GM18507 (cell line): ENCODE results near the gene DNER.
"Not testable (repeated sequence)": the region's sequence is repeated elsewhere in the genome, so short reads cannot be mapped to it uniquely, and the experiment has no call there.

Experiments used
- DNase-seq: peaks from one replicate; pipeline ENCODE4 v3.0.0; 2011; ENCODE audit warnings: low read depth; ENCODE audit not compliant: insufficient read length; ENCODE audit errors: extremely low spot score
- FAIRE-seq: peaks from 2 replicates; lab custom pipeline; 2011; peaks lifted over from hg19 to GRCh38; lab: Jason Lieb, UNC

The DNER gene

GRCh38 chr2:229719926-229720647, 5.7 kb upstream of the DNER start:
- FAIRE-seq, result no peak
- DNase-seq, result no peak

DNA sequence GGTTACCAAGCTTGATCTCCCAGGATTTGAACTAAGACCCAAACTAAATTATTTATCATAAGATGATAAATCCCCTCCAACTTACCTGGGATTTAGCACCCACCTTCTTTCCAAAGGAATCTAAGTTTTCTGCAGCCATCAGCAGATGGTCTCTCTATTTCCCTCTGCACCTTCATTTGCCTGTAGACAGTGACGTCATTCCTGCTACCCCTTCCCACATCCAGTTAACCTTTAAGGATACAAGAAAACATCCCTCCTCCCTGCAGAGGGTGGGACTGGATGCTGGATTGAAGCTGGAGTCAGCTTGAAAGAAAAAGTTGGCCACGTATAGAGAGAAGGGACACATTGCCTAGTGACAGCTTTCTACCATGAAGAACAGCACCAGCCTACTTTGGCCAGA, 3.7 kb upstream of the DNER start:
- no peak for FAIRE-seq

GRCh38 chr2:229715895-229716507, 1.6 kb upstream of the DNER start:
- FAIRE-seq (peak; percentile 78), DNase-seq (no peak)

More for the DNA sequence above, 3.7 kb upstream of the DNER start:
- DNase-seq, result no peak

GRCh38 chr2:229714736-229715541, 584 bp upstream of the DNER start:
- FAIRE-seq, result no peak
- no peak for DNase-seq

GRCh38 chr2:229713371-229714079, 830 bp downstream of the DNER start:
- DNase-seq (no peak), FAIRE-seq (no peak)

DNA sequence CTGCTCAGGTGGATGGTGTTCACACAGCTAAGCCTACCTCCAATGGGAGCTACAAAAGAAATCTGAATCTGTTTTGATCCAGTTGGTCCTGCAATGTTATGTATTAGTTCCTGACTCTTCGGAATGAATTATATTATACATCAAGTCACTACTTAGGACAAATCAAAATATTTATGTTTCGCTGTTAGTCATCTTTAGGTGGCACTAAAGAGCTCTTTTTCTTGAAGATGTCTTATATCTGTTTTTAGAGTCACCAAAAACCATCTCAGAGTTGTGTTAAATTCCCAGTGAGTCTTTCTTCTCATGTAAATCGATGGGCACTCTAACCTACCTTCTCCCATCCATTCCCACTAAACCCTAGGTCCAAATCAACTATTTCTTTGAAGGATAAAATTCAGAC, 2.2 kb downstream of the DNER start:
- DNase-seq (no peak), FAIRE-seq (no peak)

DNA sequence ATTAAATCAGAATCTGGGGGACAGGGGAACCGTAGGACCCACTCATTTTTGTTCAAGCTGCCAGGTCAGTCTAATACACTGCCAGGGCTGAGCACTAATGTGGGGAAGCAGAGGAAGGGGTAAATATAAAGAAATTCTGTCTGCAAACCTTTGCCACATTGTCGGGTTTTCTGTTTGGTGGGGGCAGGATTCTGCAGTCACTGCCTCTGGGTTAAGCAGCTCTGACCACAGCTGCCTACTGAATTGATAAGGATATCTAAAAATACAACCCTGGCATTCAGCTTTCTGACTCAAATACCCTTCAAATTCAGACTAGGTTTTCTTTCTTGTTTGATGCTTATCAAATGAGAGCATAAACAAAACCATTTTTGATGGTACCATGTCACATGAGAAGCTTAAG, 6.0 kb downstream of the DNER start:
- FAIRE-seq, result no peak

DNA sequence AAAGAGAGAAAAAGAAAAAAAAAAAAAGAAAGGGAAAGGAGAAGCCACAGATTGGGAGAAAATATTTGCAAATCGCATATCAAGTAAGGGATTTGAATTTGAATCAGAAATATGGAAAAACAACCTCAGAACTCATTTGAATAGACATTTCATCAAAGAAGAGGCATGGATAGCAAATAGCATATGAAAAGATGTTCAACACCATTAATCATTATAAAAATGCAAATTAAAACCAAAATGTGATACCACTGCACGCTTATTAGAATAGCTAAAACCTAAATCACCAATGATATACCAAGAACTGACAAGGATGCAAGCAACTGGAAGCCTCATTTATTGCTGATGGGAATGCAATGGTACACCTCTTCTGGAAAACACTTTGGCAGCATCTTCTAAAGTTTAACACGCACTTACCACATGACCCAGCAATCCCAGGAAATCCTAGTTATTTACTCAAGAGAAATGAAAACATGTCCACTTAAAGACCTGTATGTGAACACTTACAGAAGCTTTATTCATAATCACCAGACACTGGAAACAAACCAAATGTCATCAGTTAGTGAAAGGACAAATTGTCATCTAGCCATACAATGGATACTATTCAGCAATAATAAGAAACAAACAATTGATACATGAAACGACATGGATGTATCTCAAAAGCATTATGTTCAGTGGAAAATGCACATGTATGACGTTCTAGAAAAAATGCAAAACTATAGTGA, 10.3 kb downstream of the DNER start:
- DNase-seq (no peak), FAIRE-seq (no peak)

More for the DNA sequence above, 6.0 kb downstream of the DNER start:
- no peak for DNase-seq

- FAIRE-seq, result no peak
- no peak for DNase-seq
Observed at GRCh38 chr2:229701716-229702115, 12.6 kb downstream of the DNER start.

GRCh38 chr2:229701062-229701461, 13.3 kb downstream of the DNER start:
- FAIRE-seq (no peak), DNase-seq (no peak)

DNA sequence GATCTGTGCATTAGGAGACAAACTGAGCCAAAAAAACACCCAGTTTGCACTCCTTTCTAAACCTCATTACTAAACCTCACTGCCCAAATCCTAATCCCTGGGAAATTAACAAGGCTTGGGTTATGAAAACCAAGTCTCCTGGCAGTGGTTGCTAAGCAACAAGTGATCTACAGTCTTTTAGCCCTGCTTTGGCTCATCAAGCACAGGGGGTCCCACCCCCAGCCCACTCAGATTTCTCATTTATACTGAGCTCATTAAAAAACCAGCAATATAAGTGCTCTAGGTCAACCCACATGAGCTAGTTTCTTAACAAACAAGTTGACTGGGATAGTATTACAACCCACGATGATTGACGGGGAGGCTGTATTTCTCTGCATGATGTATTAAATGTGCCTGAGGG, 18.4 kb downstream of the DNER start:
- DNase-seq, result no peak
- no peak for FAIRE-seq

- FAIRE-seq, DNase-seq: not testable (repeated sequence)
Observed at GRCh38 chr2:229693845-229694244, 20.5 kb downstream of the DNER start.

DNA sequence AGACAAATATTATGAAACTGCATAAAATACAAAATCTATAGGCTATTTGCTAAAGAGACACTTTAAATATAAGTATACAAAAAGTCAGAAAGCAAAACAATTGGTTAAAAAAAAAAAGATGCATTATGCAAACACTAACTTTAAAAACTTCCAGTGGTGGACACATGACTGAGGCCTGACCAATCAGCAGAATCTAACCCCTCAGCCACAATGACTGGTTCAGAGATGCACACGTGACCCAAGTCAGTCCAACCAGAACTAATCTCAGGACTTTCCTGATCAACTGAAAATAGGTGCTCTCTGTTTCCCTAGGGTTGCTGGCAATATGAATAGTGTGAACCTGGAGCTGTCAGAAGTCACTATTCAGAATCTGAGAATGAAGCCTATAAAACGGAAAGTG, 22.7 kb downstream of the DNER start:
- DNase-seq (no peak), FAIRE-seq (no peak)

- FAIRE-seq (no peak), DNase-seq (no peak)
Observed at GRCh38 chr2:229689307-229689839, 25.0 kb downstream of the DNER start.

GRCh38 chr2:229688141-229688540, 26.2 kb downstream of the DNER start:
- DNase-seq (no peak), FAIRE-seq (no peak)

DNA sequence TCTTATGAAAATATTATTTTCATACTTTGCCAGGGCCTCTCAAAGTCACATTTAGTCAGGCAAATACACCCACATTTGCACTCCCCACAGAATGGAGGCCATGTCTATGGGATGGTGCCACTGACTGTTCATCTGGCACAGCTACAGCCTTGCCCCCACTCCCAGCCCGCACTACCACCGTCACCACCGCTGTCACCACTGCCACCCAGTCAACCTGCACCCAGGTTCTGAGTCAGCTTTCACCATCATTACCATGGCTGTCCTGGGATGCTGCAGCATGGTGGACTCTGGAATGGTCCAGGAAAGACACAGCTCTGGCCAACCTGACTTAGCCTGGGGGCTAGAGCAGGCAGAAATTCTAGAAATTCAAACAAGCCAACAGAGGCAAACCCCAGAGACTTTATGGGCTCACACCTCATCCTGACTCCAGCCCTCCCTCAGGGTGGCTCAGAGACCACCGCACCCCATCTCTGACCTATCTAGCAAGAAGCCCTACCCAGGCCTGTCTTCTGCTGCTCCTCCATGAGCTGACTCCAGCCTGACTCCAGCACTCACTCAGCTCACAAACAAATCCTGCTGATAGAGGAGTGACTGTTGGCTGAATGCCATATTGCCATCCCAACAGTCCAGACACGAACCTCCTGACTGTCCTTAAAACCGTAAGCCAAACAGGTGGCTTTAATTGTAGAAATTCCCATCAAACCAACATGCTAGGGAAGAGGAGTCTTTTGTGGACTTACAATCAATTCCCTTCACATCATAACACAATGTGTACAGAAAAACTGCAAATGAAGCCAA, 28.0 kb downstream of the DNER start:
- DNase-seq (no peak), FAIRE-seq (no peak)

- FAIRE-seq, result no peak
- DNase-seq, result no peak
Observed at GRCh38 chr2:229684942-229685562, 29.3 kb downstream of the DNER start.
